Brain microvascular endothelial cell (primary cell): ENCODE measurements around the gene PCDHGB4.
"Not testable (repeated sequence)": the region's sequence is repeated elsewhere in the genome, so short reads cannot be mapped to it uniquely, and the experiment has no call there.

Source experiments
- DNase-seq: peaks from one replicate; pipeline ENCODE4 v3.0.0-alpha.2; 2020
- H3K27ac ChIP-seq: fragments of 250-450 bp; sonication (Bioruptor Pico); 2 replicates; pipeline ENCODE4 v1.5.1; 2020; ENCODE audit warnings: mild to moderate bottlenecking, moderate library complexity
- H3K27me3 ChIP-seq: fragments of 250-450 bp; sonication (Bioruptor Pico); replicated peaks from 2 replicates; pipeline ENCODE4 v1.5.1; 2020; ENCODE audit warnings: mild to moderate bottlenecking
- H3K36me3 ChIP-seq: fragments of 250-450 bp; sonication (Bioruptor Pico); replicated peaks from 2 replicates; pipeline ENCODE4 v1.5.1; 2020; ENCODE audit warnings: mild to moderate bottlenecking
- H3K4me3 ChIP-seq: 2 replicates; pipeline ENCODE4 v1.5.1; 2011; ENCODE audit warnings: low read depth, mild to moderate bottlenecking, control low read depth, low read length, moderate library complexity
- in situ Hi-C: cut with HindIII; loops from 2 replicates; pipeline ENCODE4 v1.10.0; 2017; ENCODE audit warnings: low sequenced_read_pairs, low pct_ligation_motif_present
- TF ChIP-seq, protein P1 (sequence below): IDR thresholded peaks from 2 replicates; pipeline ENCODE4 v1.5.1; 2011; ENCODE audit warnings: low read depth, mild to moderate bottlenecking, moderate library complexity, low read length, control low read depth, inconsistent platforms; ENCODE audit errors: missing control alignments

PCDHGB4 gene

DNA sequence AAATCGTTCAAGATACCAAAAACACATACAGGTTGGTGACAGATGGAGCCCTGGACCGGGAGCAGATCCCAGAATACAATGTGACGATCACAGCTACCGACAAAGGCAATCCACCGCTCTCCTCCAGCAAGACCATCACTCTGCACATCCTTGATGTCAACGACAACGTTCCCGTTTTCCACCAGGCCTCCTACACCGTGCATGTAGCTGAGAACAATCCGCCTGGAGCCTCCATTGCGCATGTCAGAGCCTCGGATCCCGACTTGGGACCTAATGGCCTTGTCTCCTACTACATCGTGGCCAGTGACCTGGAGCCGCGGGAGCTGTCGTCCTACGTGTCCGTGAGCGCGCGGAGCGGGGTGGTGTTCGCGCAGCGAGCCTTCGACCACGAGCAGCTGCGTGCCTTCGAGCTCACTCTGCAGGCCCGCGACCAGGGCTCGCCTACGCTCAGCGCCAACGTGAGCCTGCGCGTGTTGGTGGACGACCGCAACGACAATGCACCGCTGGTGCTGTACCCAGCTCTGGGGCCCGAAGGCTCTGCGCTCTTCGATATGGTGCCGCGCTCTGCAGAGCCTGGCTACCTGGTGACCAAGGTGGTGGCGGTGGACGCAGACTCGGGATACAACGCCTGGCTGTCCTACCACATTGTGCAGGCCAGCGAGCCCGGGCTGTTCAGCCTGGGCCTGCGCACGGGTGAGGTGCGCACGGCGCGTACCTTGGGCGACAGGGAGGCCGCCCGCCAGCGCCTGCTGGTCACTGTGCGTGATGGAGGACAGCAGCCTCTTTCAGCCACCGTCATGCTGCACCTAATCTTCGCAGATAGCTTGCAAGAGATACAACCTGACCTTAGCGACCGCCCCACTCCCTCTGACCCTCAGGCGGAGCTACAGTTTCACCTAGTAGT, 15.7 kb upstream of the PCDHGB4 start:
- in situ Hi-C loops: no loop called here
- H3K36me3 ChIP-seq: no peaks in the 10 kb centered on the region
- DNase-seq: no peak
- TF ChIP-seq, protein P1, sequence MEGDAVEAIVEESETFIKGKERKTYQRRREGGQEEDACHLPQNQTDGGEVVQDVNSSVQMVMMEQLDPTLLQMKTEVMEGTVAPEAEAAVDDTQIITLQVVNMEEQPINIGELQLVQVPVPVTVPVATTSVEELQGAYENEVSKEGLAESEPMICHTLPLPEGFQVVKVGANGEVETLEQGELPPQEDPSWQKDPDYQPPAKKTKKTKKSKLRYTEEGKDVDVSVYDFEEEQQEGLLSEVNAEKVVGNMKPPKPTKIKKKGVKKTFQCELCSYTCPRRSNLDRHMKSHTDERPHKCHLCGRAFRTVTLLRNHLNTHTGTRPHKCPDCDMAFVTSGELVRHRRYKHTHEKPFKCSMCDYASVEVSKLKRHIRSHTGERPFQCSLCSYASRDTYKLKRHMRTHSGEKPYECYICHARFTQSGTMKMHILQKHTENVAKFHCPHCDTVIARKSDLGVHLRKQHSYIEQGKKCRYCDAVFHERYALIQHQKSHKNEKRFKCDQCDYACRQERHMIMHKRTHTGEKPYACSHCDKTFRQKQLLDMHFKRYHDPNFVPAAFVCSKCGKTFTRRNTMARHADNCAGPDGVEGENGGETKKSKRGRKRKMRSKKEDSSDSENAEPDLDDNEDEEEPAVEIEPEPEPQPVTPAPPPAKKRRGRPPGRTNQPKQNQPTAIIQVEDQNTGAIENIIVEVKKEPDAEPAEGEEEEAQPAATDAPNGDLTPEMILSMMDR: no peak
- no peaks in the 10 kb centered on the region for H3K27me3 ChIP-seq
- no peak overlapping the region for H3K27ac ChIP-seq
- no peak overlapping the region for H3K4me3 ChIP-seq

DNA sequence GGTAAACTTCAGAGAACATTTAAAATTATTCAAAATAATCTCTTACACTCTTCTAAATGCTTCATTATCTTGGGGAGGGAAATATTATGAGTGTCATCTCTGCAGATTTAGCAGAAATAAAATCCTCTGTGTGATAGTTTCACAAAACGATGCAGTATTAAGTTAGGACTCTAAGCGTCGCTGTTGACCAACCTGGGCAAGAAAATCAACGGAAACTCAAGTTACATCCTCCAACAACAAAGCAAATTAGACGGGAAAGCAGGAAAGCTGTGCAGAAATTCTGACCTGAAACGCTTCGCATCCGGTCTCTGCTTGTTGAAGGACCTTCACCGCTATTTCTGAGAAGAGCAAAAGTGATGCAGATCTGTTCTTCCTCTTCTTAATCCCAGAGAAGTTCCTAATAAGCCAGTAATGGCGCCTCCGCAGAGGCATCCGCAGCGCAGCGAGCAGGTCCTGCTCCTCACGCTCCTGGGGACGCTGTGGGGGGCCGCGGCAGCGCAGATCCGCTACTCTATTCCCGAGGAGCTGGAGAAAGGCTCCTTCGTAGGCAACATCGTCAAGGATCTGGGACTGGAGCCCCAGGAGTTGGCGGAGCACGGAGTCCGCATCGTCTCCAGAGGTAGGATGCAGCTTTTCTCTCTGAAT, 13.7 kb upstream of the PCDHGB4 start, which contains the start of gene PCDHGA6:
TSS of gene PCDHGA6 (plus strand) at position 219 of the 645 bp plus-strand sequence. CDS start at position 412, 193 bp downstream.
- peak within 1 kb of the TSS; percentile 43 for H3K4me3 ChIP-seq
- TF ChIP-seq, protein P1: peak; percentile 58
- no peak for DNase-seq
- no peak within 1 kb of the TSS for H3K27ac ChIP-seq
- H3K27me3 ChIP-seq: no peaks in the 10 kb centered on the region
- in situ Hi-C loops: no loop called here
- H3K36me3 ChIP-seq: no peaks in the 10 kb centered on the region

DNA sequence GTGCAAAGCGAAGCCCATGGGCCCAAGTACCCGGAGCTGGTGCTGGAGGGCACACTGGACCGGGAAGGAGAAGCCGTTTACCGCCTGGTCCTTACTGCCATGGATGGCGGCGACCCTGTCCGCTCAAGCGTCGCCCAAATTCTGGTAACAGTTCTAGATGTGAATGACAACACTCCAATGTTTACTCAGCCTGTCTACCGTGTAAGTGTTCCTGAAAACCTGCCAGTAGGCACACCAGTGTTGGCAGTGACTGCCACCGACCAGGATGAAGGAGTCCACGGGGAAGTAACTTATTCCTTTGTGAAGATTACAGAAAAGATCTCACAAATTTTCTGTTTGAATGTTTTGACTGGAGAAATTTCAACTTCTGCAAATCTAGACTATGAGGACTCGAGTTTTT, 12.9 kb upstream of the PCDHGB4 start:
- in situ Hi-C loops: no loop called here
- TF ChIP-seq, protein P1: no peak
- no peaks in the 10 kb centered on the region for H3K27me3 ChIP-seq
- H3K27ac ChIP-seq: no peak overlapping the region
- no peak overlapping the region for H3K4me3 ChIP-seq
- no peaks in the 10 kb centered on the region for H3K36me3 ChIP-seq
- DNase-seq: no peak

DNA sequence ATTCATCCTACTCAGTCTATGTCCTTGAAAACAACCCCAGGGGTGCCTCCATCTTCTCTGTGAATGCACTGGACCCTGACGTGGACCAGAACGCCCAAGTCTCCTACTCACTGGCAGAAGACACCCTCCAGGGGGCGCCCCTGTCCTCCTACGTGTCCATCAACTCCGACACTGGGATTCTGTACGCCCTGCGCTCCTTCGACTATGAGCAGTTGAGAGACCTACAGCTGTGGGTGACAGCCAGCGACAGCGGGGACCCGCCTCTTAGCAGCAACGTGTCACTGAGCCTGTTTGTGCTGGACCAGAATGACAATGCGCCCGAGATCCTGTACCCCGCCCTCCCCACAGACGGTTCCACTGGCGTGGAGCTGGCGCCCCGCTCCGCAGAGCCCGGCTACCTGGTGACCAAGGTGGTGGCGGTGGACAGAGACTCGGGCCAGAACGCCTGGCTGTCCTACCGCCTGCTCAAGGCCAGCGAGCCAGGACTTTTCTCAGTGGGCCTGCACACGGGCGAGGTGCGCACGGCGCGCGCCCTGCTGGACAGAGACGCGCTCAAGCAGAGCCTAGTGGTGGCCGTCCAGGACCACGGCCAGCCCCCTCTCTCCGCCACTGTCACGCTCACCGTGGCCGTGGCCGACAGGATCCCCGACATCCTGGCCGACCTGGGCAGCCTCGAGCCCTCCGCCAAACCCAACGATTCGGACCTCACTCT, 11.9 kb upstream of the PCDHGB4 start:
- H3K27ac ChIP-seq, H3K4me3 ChIP-seq, in situ Hi-C loops, H3K36me3 ChIP-seq, H3K27me3 ChIP-seq, DNase-seq: not testable (repeated sequence)

DNA sequence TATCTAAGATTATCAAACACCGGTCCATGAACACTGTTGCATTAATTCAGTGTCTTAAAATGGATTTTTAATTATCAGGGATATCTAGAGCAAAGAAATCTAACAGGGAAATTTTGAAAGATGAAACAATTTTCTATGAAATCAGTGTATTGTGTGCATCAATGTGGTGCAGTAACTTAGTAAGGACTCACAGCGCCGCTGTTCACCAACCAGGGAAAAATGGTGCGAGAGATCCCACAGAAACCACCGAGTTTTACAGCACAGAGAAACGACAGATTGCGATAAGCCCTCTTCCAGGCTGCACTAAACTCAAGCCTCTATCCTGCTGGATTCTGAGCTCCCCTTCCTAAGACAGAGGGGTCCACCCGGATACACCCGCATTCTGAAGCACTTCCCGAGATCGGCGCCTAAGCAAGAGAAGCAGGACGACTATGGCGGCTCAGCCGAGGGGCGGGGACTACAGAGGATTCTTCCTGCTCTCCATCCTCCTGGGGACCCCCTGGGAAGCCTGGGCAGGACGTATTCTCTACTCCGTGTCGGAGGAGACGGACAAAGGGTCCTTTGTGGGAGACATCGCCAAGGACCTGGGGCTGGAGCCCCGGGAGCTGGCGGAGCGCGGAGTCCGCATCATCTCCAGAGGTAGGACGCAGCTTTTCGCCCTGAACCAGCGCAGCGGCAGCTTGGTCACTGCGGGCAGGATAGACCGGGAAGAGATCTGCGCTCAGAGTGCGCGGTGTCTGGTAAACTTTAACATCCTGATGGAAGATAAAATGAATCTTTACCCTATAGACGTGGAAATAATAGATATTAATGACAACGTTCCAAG, 4.8 kb upstream of the PCDHGB4 start, which contains the start of gene PCDHGA7:
TSS of gene PCDHGA7 (plus strand) at position 274 of the 826 bp plus-strand sequence. CDS start at position 432, 158 bp downstream.
- TF ChIP-seq, protein P1: peak; percentile 58
- no peak within 1 kb of the TSS for H3K27ac ChIP-seq
- in situ Hi-C loops: no loop called here
- no peaks in the 10 kb centered on the region for H3K36me3 ChIP-seq
- DNase-seq: peak; percentile 32
- H3K4me3 ChIP-seq: peak within 1 kb of the TSS; percentile 58
- no peaks in the 10 kb centered on the region for H3K27me3 ChIP-seq
